GF-D8 (cell line): ENCODE data around the gene KRT79.

Source experiments
- DNase-seq: peaks from one replicate; lab custom pipeline; 2025; lab: John Stamatoyannopoulos, UW

Gene KRT79

DNA sequence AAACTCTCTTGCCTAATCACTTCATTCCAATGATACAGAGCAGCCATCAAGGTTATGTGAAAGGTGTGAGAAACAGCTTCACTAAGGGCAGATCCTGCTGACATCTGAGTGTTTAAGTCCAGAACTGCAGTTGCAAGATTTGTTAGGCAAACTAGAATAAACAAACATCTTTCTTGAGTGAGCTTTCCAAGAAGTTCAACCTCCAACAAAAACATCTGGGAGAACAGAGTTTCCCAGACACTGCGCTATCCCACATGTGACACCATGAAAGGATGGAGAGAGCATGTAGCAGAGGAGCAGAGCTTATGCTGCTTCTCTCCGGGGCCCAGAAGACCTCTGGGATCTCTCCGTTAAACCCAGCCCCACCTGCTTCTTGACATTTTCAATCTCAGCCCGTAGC lies 62.6 kb downstream of the KRT79 start:
- no peak for DNase-seq
